MM.1S (cell line): ENCODE data around the gene CAPN10.

ENCODE experiments used
- DNase-seq: peaks from one replicate; pipeline ENCODE4 v3.0.0-alpha.2; 2015
- H2AFZ ChIP-seq: fragments of 300-600 bp; sonication (generic); 2 replicates; pipeline ENCODE4 v1.6.0; 2016; ENCODE audit warnings: antibody characterized with exemption, low read length
- H3F3A ChIP-seq: fragments of 300-600 bp; sonication (generic); 2 replicates; pipeline ENCODE4 v1.6.1; 2016; ENCODE audit warnings: mild to moderate bottlenecking, antibody characterized with exemption, low read length, moderate library complexity, mixed read lengths; ENCODE audit not compliant: insufficient read depth
- H3K27ac ChIP-seq: fragments of 300-600 bp; sonication (generic); 2 replicates; pipeline ENCODE4 v1.5.1; 2016; ENCODE audit warnings: mild to moderate bottlenecking, low read length
- H3K27me3 ChIP-seq: fragments of 300-600 bp; sonication (generic); replicated peaks from 2 replicates; pipeline ENCODE4 v1.6.0; 2016; ENCODE audit warnings: low read length; ENCODE audit not compliant: insufficient read depth
- H3K36me3 ChIP-seq: fragments of 300-600 bp; sonication (generic); replicated peaks from 2 replicates; pipeline ENCODE4 v1.6.1; 2016; ENCODE audit warnings: mild to moderate bottlenecking, low read length, mixed read lengths; ENCODE audit not compliant: insufficient read depth
- H3K4me1 ChIP-seq: fragments of 300-600 bp; sonication (generic); 2 replicates; pipeline ENCODE4 v1.6.1; 2016; ENCODE audit warnings: low read length, mixed read lengths
- H3K4me2 ChIP-seq: fragments of 300-600 bp; sonication (generic); 2 replicates; pipeline ENCODE4 v1.6.0; 2016; ENCODE audit warnings: low read depth, low read length
- H3K4me3 ChIP-seq: fragments of 300-600 bp; sonication (generic); 2 replicates; pipeline ENCODE4 v1.5.1; 2016; ENCODE audit warnings: low read length, mixed read lengths
- H3K79me2 ChIP-seq: fragments of 300-600 bp; sonication (generic); 2 replicates; pipeline ENCODE4 v1.6.1; 2016; ENCODE audit warnings: mixed run types, low read length, mixed read lengths
- H3K9ac ChIP-seq: fragments of 300-600 bp; sonication (generic); 2 replicates; pipeline ENCODE4 v1.6.1; 2016; ENCODE audit warnings: low read length, mixed read lengths
- H3K9me2 ChIP-seq: fragments of 300-600 bp; sonication (generic); replicated peaks from 2 replicates; pipeline ENCODE4 v1.6.1; 2016; ENCODE audit warnings: mild to moderate bottlenecking, low read length, mixed read lengths; ENCODE audit not compliant: insufficient read depth
- H3K9me3 ChIP-seq: fragments of 300-600 bp; sonication (generic); replicated peaks from 2 replicates; pipeline ENCODE4 v1.6.1; 2016; ENCODE audit warnings: mild to moderate bottlenecking, low read length, mixed read lengths; ENCODE audit not compliant: insufficient read depth
- H4K20me1 ChIP-seq: fragments of 300-600 bp; sonication (generic); 2 replicates; pipeline ENCODE4 v1.6.1; 2016; ENCODE audit warnings: mild to moderate bottlenecking, low read length, moderate library complexity, mixed read lengths; ENCODE audit not compliant: insufficient read depth
- EZH2 ChIP-seq: fragments of 300-600 bp; sonication (generic); optimal IDR thresholded peaks from 2 replicates; pipeline ENCODE3; 2017; ENCODE audit warnings: low read depth, mild to moderate bottlenecking, antibody characterized with exemption, low read length, mixed read lengths
- EZH2phosphoT487 ChIP-seq: fragments of 300-600 bp; sonication (generic); IDR thresholded peaks from 2 replicates; pipeline ENCODE4 v1.6.1; 2018; ENCODE audit warnings: antibody characterized with exemption, low read length
- TF ChIP-seq, protein P1 (sequence below): fragments of 300-600 bp; sonication (generic); IDR thresholded peaks from 2 replicates; pipeline ENCODE4 v1.5.1; 2016; ENCODE audit warnings: antibody characterized with exemption, low read length, mixed read lengths

CAPN10 gene

GRCh38 chr2:240643811-240644150 lies 57.2 kb downstream of the CAPN10 start:
- Histone ChIP-seq H3K36me3 (no peaks in the 10 kb centered on the region), H3K9me2 (no peaks in the 10 kb centered on the region), H3K9ac (no peak overlapping the region), H2AFZ (no peak overlapping the region), H3K27ac (no peak overlapping the region), H3K27me3 (peaks cover 19% of the 10 kb centered on the region), H3F3A (no peaks in the 10 kb centered on the region), H3K4me1 (no peaks in the 10 kb centered on the region), H3K79me2 (no peaks in the 10 kb centered on the region), H3K9me3 (no peaks in the 10 kb centered on the region), H3K4me3 (no peak overlapping the region), H4K20me1 (no peaks in the 10 kb centered on the region), H3K4me2 (no peak overlapping the region)
- TF ChIP-seq EZH2phosphoT487 (no peak), EZH2 (no peak)
- TF ChIP-seq, protein P1, sequence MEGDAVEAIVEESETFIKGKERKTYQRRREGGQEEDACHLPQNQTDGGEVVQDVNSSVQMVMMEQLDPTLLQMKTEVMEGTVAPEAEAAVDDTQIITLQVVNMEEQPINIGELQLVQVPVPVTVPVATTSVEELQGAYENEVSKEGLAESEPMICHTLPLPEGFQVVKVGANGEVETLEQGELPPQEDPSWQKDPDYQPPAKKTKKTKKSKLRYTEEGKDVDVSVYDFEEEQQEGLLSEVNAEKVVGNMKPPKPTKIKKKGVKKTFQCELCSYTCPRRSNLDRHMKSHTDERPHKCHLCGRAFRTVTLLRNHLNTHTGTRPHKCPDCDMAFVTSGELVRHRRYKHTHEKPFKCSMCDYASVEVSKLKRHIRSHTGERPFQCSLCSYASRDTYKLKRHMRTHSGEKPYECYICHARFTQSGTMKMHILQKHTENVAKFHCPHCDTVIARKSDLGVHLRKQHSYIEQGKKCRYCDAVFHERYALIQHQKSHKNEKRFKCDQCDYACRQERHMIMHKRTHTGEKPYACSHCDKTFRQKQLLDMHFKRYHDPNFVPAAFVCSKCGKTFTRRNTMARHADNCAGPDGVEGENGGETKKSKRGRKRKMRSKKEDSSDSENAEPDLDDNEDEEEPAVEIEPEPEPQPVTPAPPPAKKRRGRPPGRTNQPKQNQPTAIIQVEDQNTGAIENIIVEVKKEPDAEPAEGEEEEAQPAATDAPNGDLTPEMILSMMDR: no peak
- no peak for DNase-seq

GRCh38 chr2:240644171-240644651 lies 57.7 kb downstream of the CAPN10 start:
- no peaks in the 10 kb centered on the region for H3K79me2 ChIP-seq
- no peak overlapping the region for H3K4me3 ChIP-seq
- H3K9me3 ChIP-seq: no peaks in the 10 kb centered on the region
- no peak overlapping the region for H3K9ac ChIP-seq
- no peaks in the 10 kb centered on the region for H3K36me3 ChIP-seq
- no peak overlapping the region for H3K27ac ChIP-seq
- no peaks in the 10 kb centered on the region for H3K9me2 ChIP-seq
- no peaks in the 10 kb centered on the region for H3K4me1 ChIP-seq
- H3K4me2 ChIP-seq: no peak overlapping the region
- no peak for TF ChIP-seq EZH2
- no peak for TF ChIP-seq EZH2phosphoT487
- TF ChIP-seq, protein P1: no peak
- no peak for DNase-seq
- no peaks in the 10 kb centered on the region for H4K20me1 ChIP-seq
- no peak overlapping the region for H2AFZ ChIP-seq
- no peaks in the 10 kb centered on the region for H3F3A ChIP-seq
- peaks cover 22% of the 10 kb centered on the region for H3K27me3 ChIP-seq

GRCh38 chr2:240644859-240645301 lies 58.3 kb downstream of the CAPN10 start:
- H3K27me3 ChIP-seq: peaks cover 29% of the 10 kb centered on the region

More at GRCh38 chr2:240644859-240645301, 58.3 kb downstream of the CAPN10 start:
- no peak overlapping the region for H3K4me2 ChIP-seq
- H3K9me3 ChIP-seq: no peaks in the 10 kb centered on the region
- TF ChIP-seq, protein P1: no peak
- TF ChIP-seq EZH2phosphoT487: no peak
- TF ChIP-seq EZH2: no peak
- H3K27ac ChIP-seq: no peak overlapping the region
- H3K9ac ChIP-seq: no peak overlapping the region
- H2AFZ ChIP-seq: no peak overlapping the region
- no peaks in the 10 kb centered on the region for H3K79me2 ChIP-seq
- no peaks in the 10 kb centered on the region for H3K36me3 ChIP-seq
- H3K4me1 ChIP-seq: no peaks in the 10 kb centered on the region
- H3K4me3 ChIP-seq: no peak overlapping the region
- no peaks in the 10 kb centered on the region for H3F3A ChIP-seq
- no peaks in the 10 kb centered on the region for H4K20me1 ChIP-seq
- H3K9me2 ChIP-seq: no peaks in the 10 kb centered on the region
- DNase-seq: no peak
